Heart right ventricle (tissue), 16 donors: ENCODE results near the gene C17orf78. TPM values are rescaled to one million over a fixed set of nuclear protein-coding genes. Genes with fewer than 3 reads are reported as not detected.

Experiments used
- ATAC-seq, 8 donors: fragments of 200-7000 bp; cut with Tn5 transposase; one replicate each; pipeline ENCODE4 v1.9.1; 2020; ENCODE audit warnings: mild to moderate bottlenecking in 8 of 8, moderate library complexity in 8 of 8, moderate number of reproducible peaks in 1 of 8
- DNase-seq, 2 donors: peaks; one replicate each; pipeline ENCODE4 v3.0.0-alpha.2; 2020
- H3K27ac ChIP-seq, 10 donors: fragments of 200-600 bp; sonication (generic) in 2 of 10; one replicate each; pipeline versions ENCODE4 v1.5.0 to v1.8.0; 2020 to 2022; ENCODE audit warnings: mild to moderate bottlenecking in 3 of 10
- H3K27me3 ChIP-seq, 7 donors: fragments of 200-600 bp; one replicate each; pipeline ENCODE4 v1.8.0; 2021 to 2022; ENCODE audit warnings: mild to moderate bottlenecking in 2 of 7
- H3K36me3 ChIP-seq, 9 donors: fragments of 200-600 bp; sonication (generic) in 1 of 9; one replicate each; pipeline versions ENCODE4 v1.5.0 to v1.8.0; 2020 to 2022; ENCODE audit warnings: mild to moderate bottlenecking in 2 of 9
- H3K4me1 ChIP-seq, 9 donors: fragments of 200-600 bp; sonication (generic) in 1 of 9; one replicate each; pipeline versions ENCODE4 v1.5.0 to v1.8.0; 2020 to 2022; ENCODE audit warnings: mild to moderate bottlenecking in 4 of 9
- H3K4me3 ChIP-seq, 10 donors: fragments of 200-600 bp; sonication (generic) in 2 of 10; one replicate each; pipeline versions ENCODE4 v1.5.0 to v1.8.0; 2020 to 2022; ENCODE audit warnings: mild to moderate bottlenecking in 7 of 10, moderate library complexity in 2 of 10
- H3K9me3 ChIP-seq, 11 donors: fragments of 200-600 bp in 10 of 11; sonication (generic) in 2 of 11; one replicate each; pipeline versions ENCODE4 v1.5.0 to v1.8.0; 2013 to 2022; ENCODE audit warnings: mild to moderate bottlenecking in 2 of 11, control low read depth in 1 of 11, moderate library complexity in 1 of 11
- WGBS, 2 donors: extraction: QIAGEN DNeasy Blood & Tissue Kit; methylation state at CpG; one replicate each; pipeline ENCODE4 v1.1.7; 2013; ENCODE audit warnings: inconsistent platforms in 1 of 2; 5-methylcytosine and 5-hydroxymethylcytosine counted together
- intact Hi-C, 10 donors: fragments of 100-400 bp; cut with DNase I; formaldehyde crosslinking; loops; one replicate each; pipeline versions ENCODE4 v1.11.1 to v1.14.2; 2022
- polyA plus RNA-seq, 2 donors: library from polyadenylated mRNA; stranded (reverse); fragments of 200-250 nt; gene quantifications; one replicate each; pipeline ENCODE4 v1.2.3, GENCODE V29; 2013
- total RNA-seq, 10 donors: library from RNA; stranded (reverse); fragmentation: NEBNext Ultra II Directional in 3 of 10; extraction: Animal tissue kit (Norgen Biotek cat#: 25700) in 3 of 10; gene quantifications; one replicate each; pipeline versions ENCODE4 v1.2.1 to v1.2.4, GENCODE V29; 2021 to 2023
- TF ChIP-seq, protein P1 (sequence below), 9 donors: fragments of 200-600 bp; sonication (generic) in 2 of 9; IDR thresholded peaks; one replicate each; pipeline versions ENCODE4 v1.5.0 to v1.8.0; 2021 to 2022; ENCODE audit warnings: antibody characterized with exemption in 9 of 9, mild to moderate bottlenecking in 5 of 9, moderate library complexity in 1 of 9
- donor health status: Arrhythmogenic right ventricular cardiomyopathy.
- donor health status: ischemic (EF 13 %, LVEDD 7.1; RV severe dilation, severe dysfunction).
- donor health status: healthy with polysubstance abuse.
- donor health status: DM: no; HTN: yes; CAD: no.
- donor health status: DM: no; HTN: no; CAD: no.
- donor health status: ischemic (EF 25% LVEDD 6.9; RV normal size, moderate dysfunction).
- donor health status: ischemic (EF 25% LVEDD 5.7; RV mildly dilated, moderate dysfunction).
- donor health status: healthy.
- donor health status: DM: yes; HTN: yes; CAD: no.
- donor health status: Ischemic cardiomyopathy.
- donor health status: ischemic (EF 35%, LVEDD 5.7; RV mildly dilated, moderate dysfunction).
- donor health status: nonischemic (EF 11% LVEDD 7.7; RV severe dilation, severe dysfunction).
- donor health status: DM: yes; HTN: yes; CAD: no.
- donor health status: PGD.
- donor health status: ischemic (EF 29% LVEDD 5.4; RV normal size, mild dysfunction).
- donor health status: nonischemic (EF 23%, LVEDD 6.1; RV moderate dilation, normal function).

Gene C17orf78
- total and polyA plus RNA-seq, 12 donors, result not detected

DNA sequence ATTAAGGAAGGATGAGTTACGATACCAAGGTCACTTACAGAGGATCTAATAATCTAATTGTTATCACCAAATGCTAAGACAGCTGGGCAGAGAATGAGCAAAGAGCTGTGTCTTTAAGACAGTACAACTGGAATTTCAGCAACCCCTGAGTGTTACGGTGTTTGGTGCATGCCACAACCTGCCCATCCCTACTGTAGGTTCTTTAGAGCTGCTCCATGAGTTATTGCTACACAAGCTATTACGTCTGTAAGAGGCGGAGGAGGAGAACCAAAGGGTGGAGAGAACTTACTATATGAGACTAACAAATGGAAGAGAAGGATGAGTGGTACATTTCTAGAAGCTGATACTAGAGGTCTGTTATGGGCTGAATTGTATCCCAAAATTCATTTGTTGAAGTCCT lies 14.2 kb upstream of the C17orf78 start:
- H3K27me3 ChIP-seq, result no peaks in the 10 kb centered on the region
- ATAC-seq (no peak), DNase-seq (no peak)
- peaks cover 0 to 28% (median 22%) of the 10 kb centered on the region in 9 donors for H3K4me1 ChIP-seq
- TF ChIP-seq, protein P1, sequence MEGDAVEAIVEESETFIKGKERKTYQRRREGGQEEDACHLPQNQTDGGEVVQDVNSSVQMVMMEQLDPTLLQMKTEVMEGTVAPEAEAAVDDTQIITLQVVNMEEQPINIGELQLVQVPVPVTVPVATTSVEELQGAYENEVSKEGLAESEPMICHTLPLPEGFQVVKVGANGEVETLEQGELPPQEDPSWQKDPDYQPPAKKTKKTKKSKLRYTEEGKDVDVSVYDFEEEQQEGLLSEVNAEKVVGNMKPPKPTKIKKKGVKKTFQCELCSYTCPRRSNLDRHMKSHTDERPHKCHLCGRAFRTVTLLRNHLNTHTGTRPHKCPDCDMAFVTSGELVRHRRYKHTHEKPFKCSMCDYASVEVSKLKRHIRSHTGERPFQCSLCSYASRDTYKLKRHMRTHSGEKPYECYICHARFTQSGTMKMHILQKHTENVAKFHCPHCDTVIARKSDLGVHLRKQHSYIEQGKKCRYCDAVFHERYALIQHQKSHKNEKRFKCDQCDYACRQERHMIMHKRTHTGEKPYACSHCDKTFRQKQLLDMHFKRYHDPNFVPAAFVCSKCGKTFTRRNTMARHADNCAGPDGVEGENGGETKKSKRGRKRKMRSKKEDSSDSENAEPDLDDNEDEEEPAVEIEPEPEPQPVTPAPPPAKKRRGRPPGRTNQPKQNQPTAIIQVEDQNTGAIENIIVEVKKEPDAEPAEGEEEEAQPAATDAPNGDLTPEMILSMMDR (IDR thresholded peaks at IDR 0.05), result no peak
- H3K9me3 ChIP-seq, result no peaks in the 10 kb centered on the region
- whole genome bisulfite sequencing, 2 donors, result 93 to 95% methylated on average over 4 of the region's 4 CpGs
- H3K27ac ChIP-seq, result no peak overlapping the region
- H3K36me3 ChIP-seq, result no peaks in the 10 kb centered on the region
- H3K4me3 ChIP-seq, result no peak overlapping the region
- intact Hi-C loops, result no loop called here

DNA sequence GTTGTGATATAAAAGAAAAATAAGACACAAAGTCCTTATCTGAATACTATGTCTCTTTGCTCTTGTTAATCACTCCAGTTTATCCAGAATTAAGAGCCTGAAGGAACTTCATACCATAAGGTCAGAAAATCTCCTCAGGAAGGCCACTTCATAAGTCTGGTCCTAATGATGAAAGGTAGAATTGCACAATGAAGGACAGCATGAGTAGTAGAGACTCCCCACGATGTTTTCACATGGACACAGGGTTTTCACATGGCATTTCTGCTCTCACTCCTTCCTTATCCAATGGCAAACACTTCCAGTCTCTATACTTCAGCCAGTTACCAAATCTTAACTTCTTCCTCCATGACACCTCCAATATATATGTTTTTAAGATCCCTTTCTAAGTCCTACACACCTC lies 10.2 kb upstream of the C17orf78 start:
- Histone ChIP-seq H3K4me3 (no peak overlapping the region), H3K27me3 (no peaks in the 10 kb centered on the region), H3K9me3 (no peaks in the 10 kb centered on the region), H3K4me1 (peaks cover 0 to under 1% (median 0%) of the 10 kb centered on the region in 9 donors), H3K27ac (no peak overlapping the region), H3K36me3 (peaks cover 0 to 3% (median 0%) of the 10 kb centered on the region in 9 donors)
- no peak for DNase-seq
- intact Hi-C loops, result no loop called here
- no peak for ATAC-seq
- 76 to 78% methylated on average over 1 of the region's 1 CpG for WGBS, 2 donors
- TF ChIP-seq, protein P1 (IDR thresholded peaks at IDR 0.05), result no peak

DNA sequence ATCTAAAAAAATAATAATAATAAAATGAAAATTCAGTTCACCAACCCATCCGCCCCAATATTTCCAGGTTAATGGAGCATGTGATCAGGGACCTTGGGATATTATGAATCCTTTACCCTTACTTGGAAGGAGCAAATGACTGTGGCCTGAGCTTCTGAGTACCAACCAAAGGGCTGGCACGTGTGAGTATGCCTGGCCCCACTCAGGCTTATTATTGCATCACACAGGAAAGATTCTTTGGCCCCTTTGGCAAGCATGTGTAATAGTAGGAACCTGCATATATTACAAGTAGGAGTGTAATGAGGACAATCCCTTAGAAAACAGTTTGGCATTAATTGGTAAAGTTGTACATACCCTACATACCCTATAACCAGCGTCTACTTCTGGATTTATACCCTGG lies 7.2 kb upstream of the C17orf78 start:
- intact Hi-C loops, result no loop called here
- TF ChIP-seq, protein P1 (IDR thresholded peaks at IDR 0.05), result no peak
- WGBS, 2 donors, result 84 to 92% methylated on average over 3 of the region's 3 CpGs
- DNase-seq (no peak), ATAC-seq (peak in 1 of 8 donors; percentile 33)
- no peaks in the 10 kb centered on the region for H3K27me3 ChIP-seq
- H3K4me1 ChIP-seq, result peaks cover 0 to 2% (median 0%) of the 10 kb centered on the region in 9 donors
- H3K36me3 ChIP-seq, result peaks cover 0 to 3% (median 0%) of the 10 kb centered on the region in 9 donors
- H3K4me3 ChIP-seq, result no peak overlapping the region
- no peak overlapping the region for H3K27ac ChIP-seq
- no peaks in the 10 kb centered on the region for H3K9me3 ChIP-seq

DNA sequence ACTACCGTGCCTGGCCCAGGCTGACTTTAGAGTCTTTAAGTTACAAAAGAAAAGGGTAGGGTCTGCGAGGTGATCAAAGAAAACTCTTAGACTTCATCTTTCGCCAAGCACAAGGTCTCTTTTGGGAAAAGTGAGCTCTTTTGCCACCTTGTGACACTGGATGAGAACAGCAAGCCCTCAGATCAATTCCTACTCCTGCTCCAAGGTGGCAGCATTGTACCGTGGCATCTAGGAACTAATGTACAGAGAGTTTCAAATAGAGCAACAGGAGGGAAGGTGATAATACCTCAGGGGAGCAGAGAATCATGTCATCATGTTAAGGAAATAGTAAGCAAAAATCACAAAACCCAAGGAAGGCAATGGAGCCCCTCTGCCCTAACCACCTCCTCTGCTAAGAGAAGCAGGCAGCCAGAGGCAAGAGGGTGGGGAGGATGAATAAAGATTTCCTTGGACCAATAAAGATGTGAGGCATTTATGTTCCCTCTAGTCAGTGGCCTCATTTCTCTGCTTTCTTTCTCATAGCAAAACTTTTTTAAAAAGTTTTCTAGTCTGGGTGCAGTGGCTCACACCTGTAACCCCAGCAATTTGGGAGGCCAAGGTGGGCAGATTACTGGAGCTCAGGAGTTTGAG lies 2.1 kb upstream of the C17orf78 start:
- TF ChIP-seq, protein P1 (IDR thresholded peaks at IDR 0.05), result peak; percentile 64 to 96 (median 89)
- Histone ChIP-seq H3K4me3 (no peak overlapping the region), H3K27me3 (no peaks in the 10 kb centered on the region), H3K36me3 (no peaks in the 10 kb centered on the region), H3K27ac (no peak overlapping the region), H3K9me3 (no peaks in the 10 kb centered on the region), H3K4me1 (peaks cover 0 to 2% (median 0%) of the 10 kb centered on the region in 9 donors)
- DNase-seq (peak in 1 of 2 donors; percentile 53), ATAC-seq (peak; percentile 72 to 90 (median 84))
- 11 to 14% methylated on average over 4 of the region's 4 CpGs for WGBS, 2 donors
- intact Hi-C loops, result loop anchor here in 2 of 10 donors (5.0 to 10.0 kb wide), 2 partner anchors 34 to 769 kb away; partner anchors contain the start of genes ACACA (in 1 of the 2), MRM1 (in 1 of the 2) and TADA2A (in 1 of the 2)
